ENCODE measurements around the gene RALGPS1.

RALGPS1 gene

DNA sequence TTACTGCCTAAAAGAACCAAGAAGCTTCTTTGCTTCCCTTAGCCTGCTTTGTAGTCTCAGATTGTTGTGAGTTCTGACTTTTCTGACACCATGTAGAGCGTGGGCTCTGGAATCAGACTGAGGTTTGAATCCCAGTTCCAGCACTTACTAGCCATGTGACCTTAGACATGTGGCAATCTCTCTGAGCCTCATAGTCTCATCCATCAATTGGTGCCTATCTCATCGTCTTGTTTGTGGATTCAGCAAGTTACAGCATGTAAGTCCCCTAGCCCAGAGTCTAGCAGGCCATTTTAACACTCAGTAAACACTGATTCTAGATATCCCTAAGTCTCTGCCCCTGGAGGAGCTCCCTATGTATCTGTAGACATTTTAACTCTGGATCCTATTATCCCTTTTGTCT, 113.1 kb downstream of the RALGPS1 start:
- DNase-seq, result no peak

DNA sequence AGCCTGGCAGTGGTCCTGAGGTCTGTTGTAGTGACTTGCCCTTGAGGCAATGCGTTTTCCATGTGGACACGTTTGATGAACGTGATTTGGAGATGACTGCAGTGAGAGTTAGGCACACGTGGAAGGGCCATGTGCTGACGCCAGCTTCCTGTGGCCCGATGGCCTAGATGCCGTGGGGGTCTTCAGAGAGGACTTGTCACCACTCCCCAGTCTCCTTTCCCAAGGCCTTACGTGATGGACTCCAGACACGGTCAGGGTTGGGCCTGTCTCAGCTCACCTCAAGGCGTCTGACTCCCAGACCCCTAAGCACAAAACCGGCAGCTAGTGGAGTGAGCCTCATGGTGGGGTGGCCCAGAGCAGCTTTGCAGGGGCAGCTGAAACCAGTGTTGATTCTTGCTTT, 115.0 kb downstream of the RALGPS1 start:
- no peak for DNase-seq

DNA sequence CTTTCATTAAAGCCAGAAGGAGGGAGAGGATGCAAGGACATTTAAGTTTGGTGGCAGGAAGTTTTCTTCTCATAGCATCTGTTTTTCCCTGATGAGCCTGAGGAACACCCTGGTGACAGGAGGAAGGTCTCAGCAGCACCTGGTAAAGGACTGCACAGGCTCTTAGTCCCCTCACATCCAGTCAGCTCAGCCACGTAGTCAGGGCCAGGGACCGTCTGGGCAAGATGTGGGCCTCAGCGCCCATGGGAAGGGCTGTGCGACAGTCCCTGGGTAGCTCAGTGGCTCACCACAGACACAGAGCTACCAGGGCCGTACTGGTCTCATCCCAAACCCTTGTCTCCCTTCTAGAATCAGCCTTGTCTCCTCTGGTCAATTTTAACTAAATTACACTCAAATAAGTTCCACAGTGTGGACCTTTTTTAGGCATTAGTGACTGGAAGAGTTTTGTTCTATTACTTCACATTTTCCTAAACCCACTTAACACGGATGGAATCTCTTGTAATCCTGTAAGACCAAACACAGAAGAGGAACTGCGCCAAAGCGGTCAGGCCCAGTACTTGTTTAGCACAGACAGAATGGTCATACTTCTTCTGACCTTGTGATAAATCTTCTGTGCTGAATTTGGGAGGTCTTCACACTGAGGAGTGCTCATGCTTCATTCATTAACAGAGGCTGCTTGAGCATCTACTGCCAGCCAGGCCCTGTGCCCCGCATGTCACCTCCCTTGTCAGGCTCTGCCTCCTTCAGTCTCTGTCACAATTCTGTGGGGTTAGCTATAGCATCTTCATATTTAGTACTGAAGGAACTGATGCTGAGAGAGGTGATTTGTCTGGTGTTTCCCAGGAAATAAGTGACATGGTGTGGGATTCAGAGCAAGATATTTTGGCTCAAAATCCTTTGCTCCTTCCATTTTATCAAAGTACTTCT, 116.5 kb downstream of the RALGPS1 start:
- no peak for DNase-seq

- DNase-seq, result no peak
Observed at GRCh38 chr9:127032256-127032655, 117.7 kb downstream of the RALGPS1 start.

DNA sequence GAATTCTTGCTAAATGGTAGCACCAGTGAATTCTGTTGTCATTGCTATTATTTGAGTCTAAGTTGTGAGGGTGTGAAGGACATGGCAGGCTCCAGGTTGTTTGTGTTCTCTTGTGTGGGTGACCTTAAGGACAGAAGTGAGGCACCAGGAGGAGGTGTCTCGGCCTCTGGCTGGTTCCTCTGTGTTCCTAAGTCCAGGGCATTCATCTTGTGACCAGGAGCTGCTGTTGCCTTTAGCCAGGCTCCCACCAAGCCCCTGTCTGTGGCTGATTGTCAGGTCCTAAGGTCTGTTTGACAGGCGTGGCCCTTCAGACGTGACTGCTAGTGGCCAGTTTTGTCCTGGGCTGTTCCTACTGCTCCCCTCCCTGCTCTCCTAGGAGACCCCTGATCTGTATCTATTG, 118.5 kb downstream of the RALGPS1 start:
- DNase-seq, result no peak

- no peak for DNase-seq
Observed at GRCh38 chr9:127033789-127034188, 119.2 kb downstream of the RALGPS1 start.

DNA sequence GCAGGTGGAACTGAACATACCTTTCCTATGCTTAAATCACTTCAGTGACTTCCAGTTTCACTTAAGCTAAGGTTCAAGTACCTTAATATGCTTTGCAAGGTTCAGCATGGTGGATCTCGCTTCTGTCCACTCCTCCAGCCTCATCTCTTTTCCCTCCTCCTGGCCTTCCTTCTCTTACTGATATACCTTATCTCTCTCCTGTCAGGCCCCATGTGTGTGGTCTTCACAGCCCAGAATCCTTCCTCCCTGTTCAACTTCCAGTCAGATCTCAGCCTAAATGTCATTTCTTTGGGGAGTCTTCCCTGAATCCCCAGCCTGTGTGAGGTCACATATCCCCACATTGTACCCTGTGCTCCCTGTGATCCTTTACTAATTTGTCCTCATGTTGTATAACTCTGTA, 120.1 kb downstream of the RALGPS1 start:
- DNase-seq, result no peak

DNA sequence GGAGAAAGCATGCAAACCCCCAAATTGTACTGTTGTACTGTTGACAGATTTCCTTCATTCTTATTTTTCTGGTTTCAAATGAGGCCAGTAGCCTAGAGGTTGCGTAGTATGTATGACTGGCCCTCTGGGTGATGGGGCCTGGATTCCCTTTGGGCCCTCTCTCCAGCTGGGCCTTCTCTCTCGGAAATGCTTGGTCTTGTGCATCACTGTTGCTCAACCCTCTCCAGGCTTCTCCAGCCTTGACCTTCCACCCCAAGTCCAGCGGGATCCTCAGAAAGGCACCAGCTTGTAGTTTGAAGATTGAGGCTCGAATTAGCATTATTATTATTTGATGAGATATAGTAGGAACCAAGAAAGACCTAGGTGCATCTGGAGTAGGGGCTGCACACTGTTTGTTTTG, 120.8 kb downstream of the RALGPS1 start:
- no peak for DNase-seq

- no peak for DNase-seq
Observed at GRCh38 chr9:127035948-127036347, 121.4 kb downstream of the RALGPS1 start.

GRCh38 chr9:127036437-127036836, 121.9 kb downstream of the RALGPS1 start:
- DNase-seq, result no peak

GRCh38 chr9:127038531-127038930, 123.9 kb downstream of the RALGPS1 start:
- no peak for DNase-seq

GRCh38 chr9:127039492-127039891, 124.9 kb downstream of the RALGPS1 start:
- DNase-seq, result no peak

GRCh38 chr9:127045148-127045547, 130.6 kb downstream of the RALGPS1 start:
- no peak for DNase-seq

- no peak for DNase-seq
Observed at GRCh38 chr9:127047971-127048370, 133.4 kb downstream of the RALGPS1 start.

- no peak for DNase-seq
Observed at GRCh38 chr9:127049044-127049443, 134.5 kb downstream of the RALGPS1 start.

- no peak for DNase-seq
Observed at GRCh38 chr9:127049581-127049980, 135.0 kb downstream of the RALGPS1 start.

GRCh38 chr9:127050152-127050551, 135.6 kb downstream of the RALGPS1 start:
- no peak for DNase-seq

GRCh38 chr9:127050591-127051001, 136.0 kb downstream of the RALGPS1 start:
- DNase-seq, result no peak

GRCh38 chr9:127051881-127052595, 137.5 kb downstream of the RALGPS1 start:
- DNase-seq, result no peak

- no peak for DNase-seq
Observed at GRCh38 chr9:127053057-127053821, 138.7 kb downstream of the RALGPS1 start.

GRCh38 chr9:127053960-127054359, 139.4 kb downstream of the RALGPS1 start:
- DNase-seq, result no peak

GRCh38 chr9:127055745-127056402, 141.3 kb downstream of the RALGPS1 start:
- DNase-seq, result no peak

DNA sequence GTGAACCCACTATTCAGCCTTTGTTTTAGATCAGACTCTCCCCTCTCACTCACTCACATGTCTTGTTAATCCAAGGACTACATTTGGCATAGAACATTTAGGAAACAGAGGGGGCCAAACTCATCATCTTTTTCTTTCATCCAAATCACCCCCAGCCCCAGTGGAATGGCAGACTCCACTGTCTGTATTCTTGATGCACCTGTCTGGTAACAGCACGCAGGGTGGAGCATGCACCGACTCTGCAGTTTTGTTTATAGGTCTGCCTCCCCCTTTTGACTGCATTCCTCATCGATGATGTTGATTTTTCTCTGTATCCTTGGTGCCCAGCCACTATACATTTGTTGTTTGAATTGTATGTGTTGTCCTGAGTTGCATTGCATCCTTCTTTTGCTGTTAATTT, 141.9 kb downstream of the RALGPS1 start:
- DNase-seq, result no peak
